Umbilical cord (tissue), 2 donors: ENCODE measurements around the gene MAP3K3. TPM values are rescaled to one million over a fixed set of nuclear protein-coding genes. Genes with fewer than 3 reads are reported as not detected.

ENCODE experiments used
- DNase-seq: peaks from one replicate; pipeline ENCODE4 v3.0.0-alpha.2; 2015; ENCODE audit warnings: low spot score
- total RNA-seq: library from RNA; depleted of rRNA; stranded (reverse); fragments of >200 nt; gene quantifications from one replicate; pipeline ENCODE4 v1.2.3, GENCODE V29; 2014; ENCODE audit warnings: low replicate concordance; ENCODE audit not compliant: insufficient read depth

MAP3K3 gene
- total RNA-seq, 1 donor from 2014 or later, result 33.7 TPM

DNA sequence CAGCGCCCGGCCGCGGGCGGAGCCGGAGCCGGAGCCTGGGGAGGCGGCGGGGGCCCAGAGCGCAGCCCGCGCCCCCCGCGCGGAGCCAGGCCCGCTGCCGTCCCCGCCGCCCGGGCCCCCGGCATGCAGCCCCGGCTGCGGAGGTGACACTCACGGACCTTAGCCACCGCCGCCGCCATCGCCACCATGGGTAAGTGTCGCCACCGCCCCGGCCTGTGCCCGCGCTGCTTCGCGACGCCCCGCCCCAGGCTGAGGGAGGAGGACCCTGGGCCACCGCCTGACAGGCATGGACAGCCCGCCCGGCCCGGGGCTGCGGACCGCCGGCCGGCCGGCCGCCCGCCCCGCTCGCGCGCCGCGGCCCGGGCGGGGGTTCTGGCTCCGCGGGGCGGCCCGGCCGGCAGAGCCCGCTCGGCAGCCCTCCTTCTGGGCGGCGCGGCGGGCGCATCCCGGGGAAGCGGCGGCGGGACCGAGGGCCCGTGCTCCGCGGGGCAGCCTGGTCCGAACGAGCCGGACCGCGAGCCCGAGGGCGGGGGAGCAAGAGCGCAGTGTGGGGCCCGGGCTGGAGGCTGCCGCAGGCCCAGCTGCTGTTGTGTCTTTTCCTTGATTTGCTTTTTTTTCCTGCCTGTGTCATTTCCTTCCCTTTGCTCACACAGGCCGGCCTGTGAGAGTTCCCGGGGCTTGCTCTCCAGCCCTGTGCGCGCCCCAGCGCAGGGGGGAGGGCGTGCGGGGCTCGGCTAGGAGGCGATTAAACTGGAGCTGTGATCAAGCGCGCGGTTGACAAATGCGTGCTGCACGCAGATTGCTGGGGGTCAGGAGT is 565 bp downstream of the MAP3K3 start:
- DNase-seq, result peak; percentile 65

DNA sequence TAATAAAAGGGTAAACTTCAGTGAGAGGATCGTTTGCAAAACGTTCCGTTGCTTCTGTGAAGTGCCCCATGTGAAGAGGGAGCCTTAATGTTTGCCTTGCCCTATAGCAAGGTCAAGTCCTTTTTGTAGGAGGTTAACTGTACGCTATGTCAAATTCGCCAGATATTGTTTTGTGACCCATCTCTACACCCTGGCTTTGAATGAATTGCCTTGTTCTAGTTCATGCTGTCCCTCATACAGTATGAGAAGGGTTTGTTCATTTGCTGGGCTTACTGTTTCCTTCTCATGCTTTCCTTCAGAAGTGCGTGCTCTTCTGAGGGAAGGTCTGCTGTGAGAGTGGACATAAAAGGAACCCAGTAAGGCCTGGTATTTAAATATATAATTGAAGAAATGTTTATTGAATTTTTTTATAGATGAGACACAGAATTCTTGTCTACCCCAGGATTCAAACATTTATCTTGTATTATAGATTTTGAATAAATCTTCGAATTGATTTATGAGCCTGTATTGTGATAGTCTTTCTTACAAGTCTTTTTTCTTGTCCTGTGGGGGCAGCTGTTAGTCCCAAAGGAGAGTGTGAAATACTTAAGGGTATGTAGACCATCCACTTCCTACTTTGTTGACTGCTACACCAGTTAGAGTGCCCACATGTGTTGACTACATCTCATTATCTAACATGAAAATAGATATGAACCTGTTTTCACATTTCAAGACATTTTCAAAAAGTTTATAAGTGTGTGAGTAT is 1.7 kb downstream of the MAP3K3 start:
- no peak for DNase-seq

DNA sequence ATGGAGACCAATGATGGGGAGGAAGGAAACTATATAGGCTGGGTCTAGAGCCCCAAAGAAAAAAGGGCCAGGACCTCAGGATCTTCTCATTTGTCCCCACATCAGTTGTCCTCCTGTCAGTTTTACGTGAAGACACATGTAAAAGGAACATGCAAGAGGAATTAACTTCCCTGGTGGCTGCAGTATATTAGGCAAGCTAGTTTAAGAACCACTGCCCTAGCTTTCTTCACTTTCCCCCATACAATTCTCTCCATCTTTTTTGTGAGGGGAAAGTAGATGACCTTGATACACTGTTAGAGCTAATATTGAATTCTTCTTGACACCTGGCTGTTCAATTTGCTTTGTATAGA is 2.3 kb downstream of the MAP3K3 start:
- DNase-seq, result no peak

DNA sequence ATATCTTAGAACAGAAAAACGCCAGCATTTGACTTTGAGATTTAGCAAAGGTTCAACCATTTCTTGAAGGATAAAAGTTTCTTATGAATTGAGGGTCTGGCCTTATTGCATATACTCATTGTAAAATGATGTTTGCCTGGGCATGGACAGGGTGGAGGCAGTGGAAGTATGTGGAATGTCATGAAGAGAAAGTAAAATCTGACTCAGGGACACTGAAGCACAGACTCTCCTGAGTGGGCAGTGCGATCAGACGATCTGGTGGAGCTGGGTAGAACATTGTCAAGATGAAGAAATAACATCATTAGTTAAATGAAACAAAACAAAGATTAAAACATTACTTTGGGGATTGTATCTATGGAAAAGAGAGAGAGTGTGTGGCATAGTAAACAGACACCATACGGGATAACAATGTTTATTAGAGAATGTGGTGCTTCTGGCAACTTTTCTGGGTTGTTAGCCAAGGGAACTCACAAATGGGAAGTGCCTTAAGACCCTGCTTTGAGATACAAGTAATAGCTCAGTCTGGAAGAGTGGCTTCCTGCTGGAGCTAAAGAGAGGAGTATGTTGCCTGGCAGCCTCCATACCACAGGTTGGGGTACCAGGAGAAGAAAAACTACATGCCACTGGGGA is 4.4 kb downstream of the MAP3K3 start:
- DNase-seq, result no peak

DNA sequence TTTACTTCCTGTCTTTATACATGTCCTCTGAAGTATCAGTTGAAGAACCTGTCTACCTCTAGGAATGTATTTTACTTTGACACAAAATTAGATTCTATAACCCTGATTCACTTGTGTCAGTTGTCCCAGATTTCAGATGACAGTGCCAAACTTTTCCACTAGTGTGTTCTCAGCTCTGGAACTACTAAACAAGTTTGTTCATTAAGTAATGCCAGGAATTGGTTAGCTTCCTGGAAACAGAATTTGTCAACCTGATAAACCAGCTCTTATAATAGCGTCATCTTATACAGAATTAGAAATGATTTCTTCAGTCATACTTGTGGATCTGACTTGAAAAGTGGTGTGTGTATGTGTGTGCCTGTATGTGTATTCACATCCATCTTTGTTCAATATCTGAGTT is 7.4 kb downstream of the MAP3K3 start:
- no peak for DNase-seq

DNA sequence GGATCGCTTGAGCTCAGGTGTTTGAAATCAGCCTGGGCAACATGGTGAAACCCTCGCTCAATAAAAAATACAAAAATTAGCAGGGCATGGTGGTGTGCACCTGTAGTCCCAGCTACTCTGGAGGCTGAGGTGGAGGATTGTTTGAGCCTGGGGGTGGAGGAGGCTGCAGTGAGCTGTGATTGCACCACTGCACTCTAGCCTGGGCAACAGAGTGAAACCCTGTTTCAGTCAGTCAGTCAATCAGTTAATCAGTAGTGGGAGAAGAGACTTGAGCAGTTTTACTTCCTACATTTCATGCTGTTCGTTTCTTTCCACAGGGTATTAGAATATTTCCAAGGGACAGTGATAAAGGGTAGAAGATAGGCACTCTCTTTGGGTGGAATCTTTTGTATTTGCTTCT is 8.8 kb downstream of the MAP3K3 start:
- no peak for DNase-seq

DNA sequence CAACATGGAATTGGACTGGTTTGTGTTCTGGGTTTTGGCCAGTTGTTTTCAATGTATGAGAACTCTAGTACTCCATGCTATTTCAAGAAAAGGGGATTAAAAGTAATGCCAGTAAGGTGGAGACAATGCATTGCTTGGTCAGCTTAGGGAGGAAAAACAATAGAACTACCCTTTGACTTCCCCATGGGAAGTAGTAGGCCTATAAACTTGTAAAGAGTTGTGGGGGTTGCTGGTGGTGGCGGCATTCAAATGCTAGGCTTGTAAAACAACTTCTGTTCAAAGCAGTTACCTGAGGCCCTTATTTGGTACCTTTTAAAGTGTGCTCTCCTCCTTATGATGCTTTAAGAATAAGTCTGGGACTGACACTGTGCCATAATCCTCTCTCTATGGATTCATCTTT is 9.4 kb downstream of the MAP3K3 start:
- no peak for DNase-seq

DNA sequence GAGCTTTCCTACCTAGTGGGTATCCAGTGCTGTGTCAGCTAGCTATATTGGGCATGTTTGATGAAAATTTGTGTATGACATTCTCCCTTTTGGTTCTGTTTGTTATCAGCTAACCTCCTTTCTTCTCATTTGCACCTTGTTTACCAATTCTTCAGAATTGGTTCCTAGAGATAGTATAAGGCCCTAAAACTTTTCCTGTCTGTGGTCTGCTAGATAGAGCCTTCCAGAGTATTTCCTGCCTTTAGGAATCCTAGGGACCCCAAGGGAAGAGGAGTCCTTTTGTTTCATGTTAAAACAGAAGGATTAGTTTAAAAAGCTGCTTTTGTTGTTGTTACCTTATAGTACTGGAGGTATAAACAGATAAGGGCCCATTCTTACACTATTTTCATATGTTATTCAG is 11.5 kb downstream of the MAP3K3 start:
- no peak for DNase-seq

DNA sequence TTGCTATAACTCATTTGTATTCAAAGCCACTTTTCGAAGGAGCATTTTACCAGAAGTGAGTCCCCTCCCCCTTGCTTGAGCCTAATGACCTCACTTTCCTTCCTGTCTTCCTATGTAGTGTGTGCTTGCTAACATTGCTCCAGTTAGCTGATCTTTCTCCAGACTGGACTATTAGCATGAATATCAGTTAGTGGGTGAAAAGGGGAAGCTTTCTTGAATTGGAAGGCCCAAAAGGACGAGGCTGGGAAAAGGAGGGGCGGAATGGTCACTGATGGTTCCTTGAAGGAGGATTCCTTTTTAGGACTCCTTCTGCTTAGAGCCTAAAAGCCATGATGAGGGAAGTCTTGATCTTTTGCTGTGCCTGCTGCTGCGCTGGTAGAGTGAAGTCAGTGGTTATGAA is 11.9 kb downstream of the MAP3K3 start:
- no peak for DNase-seq

DNA sequence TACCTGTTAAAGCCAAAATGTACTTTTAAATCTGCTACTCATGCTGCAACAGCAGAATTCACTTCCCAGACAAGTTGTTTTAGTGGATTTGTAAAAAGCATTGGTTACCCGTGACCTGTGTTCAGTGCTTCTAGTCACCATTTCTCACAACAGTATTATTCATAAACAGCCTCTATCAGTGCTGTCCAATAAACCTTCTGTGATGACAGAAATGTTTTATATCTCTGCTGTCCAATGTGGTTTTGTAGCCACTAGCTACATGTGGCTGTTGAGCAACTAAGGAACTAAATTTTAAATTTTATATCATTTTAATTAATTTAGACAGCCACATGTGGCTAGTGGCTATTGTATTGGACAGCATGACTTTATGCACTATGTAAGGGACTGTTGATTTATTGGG is 12.6 kb downstream of the MAP3K3 start:
- no peak for DNase-seq

DNA sequence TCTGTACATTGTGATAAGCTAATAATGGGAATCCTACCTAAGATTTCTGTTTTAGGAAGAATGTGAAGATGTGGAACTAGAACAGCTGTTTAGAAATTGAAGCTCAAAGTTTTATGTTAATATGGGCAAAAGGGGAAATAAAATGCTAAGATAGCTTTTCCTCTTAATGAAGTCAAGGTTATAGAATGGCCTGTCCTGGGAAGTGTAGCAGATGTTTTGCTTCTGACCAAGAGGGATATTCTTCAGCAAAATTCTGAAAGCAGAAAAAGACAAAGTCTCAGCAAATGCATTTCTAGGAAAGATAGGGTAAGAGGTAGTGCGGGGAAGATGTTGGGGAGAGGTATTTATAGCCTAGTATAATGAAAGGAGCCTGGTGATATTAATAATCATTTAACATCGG is 13.1 kb downstream of the MAP3K3 start:
- no peak for DNase-seq

DNA sequence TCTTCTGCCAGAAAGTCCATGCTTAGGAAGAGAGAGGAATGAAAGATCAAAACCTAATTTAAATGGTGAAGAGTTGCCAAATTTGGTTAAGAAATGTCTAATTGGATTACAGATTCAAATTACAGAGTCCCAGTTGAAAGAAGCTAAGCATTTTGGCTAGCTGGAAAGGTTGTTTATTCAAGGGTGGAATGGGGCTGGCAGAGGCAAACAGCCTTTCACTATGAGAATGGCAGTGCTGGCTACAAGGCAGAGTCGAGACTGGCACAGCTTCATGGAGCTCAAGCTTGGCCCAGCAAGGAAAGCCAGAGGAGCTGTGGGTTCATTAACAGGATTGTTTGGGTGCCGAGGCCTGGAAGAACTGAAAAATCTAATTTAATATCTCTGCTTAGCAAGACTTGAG is 13.6 kb downstream of the MAP3K3 start:
- no peak for DNase-seq

DNA sequence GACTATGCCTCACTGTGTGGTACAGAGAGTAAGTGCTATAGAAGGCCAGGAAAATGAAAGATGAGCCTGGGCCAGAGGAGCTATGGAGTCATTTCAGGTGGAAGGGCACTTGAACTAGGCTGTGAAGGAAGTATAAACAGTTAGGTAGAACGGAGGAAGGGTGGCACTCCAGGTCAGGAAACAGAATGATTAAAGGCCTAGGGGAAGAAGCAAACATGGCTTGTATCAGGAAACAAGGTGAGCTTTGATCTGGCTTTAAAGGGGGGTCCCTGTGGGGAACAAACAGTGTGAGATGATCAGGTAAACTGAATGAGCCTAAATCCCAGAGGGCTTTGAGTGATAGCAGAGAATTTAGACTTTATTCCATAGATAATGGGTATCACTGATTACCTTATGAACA is 16.9 kb downstream of the MAP3K3 start:
- no peak for DNase-seq

DNA sequence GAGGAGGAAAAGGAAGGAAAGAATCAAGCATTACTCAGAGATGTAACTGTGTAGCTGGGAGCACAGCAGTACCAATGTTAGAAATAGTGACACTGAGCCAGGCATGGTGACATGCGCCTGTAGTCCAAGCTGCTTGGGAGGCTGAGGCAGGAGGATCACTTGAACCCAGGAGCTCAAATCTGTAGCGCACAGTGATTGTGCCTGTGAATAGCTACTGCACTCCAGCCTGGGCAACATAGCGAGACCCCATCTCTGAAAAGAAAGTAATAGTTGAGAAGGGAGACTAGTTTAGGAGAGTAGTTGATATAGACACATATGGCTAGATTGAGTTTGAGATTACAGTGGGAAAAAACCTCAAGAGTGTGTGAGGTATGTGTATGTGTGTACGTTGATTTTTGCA is 17.8 kb downstream of the MAP3K3 start:
- DNase-seq, result no peak

DNA sequence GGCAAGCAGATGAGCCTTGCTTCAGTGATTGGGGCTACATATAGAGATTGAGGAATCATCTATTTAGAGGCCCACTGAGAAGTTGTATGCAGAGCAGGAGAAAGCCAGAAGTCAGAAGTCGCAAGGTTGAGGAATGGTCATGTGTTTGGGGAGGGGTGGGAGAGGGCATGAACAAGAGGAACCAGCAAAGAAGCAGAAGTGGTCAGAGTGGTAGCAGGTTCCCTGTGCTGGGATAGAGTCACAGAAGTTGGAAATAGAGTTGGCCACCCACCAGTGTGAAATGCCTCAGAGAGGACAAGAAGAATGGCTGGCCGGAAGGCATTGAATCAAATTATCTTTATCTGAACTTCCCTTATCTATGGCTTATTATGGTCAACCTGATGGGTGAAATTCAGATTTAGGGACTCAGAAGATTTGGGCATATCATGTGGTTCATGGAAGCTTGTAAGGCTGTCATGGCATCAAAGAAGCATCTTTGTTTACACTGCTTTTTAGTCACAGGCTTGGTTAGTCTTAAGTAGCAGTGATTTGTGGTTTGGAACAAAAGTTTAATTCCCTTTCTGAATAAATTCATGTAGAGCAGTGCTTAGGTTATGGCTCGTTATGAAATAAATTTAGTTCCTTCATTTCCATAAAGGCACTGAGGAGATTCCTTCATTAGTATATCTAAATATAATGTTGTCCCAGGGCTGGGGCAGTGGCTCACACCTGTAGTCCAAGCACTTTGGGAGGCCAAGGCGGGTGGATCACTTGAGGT is 19.7 kb downstream of the MAP3K3 start:
- DNase-seq, result peak; percentile 50

DNA sequence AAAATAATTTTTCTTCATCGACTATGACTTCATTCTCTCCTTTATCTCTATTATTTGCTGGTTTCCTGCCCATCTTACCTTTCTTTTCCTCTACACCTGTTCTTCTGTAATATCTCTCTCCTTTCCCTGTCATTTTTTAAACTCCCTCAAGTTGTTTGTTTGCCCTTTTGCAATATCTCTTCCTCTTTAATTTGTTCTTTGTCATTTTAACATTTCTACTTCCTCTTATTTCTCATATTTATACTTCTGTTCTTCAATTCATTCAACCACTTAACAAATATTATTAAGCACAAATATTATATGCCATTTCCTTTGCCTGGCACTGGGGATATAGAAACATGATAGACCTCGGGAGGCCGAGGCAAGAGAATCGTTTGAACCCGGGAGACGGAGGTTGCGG is 22.6 kb downstream of the MAP3K3 start:
- DNase-seq, result no peak

DNA sequence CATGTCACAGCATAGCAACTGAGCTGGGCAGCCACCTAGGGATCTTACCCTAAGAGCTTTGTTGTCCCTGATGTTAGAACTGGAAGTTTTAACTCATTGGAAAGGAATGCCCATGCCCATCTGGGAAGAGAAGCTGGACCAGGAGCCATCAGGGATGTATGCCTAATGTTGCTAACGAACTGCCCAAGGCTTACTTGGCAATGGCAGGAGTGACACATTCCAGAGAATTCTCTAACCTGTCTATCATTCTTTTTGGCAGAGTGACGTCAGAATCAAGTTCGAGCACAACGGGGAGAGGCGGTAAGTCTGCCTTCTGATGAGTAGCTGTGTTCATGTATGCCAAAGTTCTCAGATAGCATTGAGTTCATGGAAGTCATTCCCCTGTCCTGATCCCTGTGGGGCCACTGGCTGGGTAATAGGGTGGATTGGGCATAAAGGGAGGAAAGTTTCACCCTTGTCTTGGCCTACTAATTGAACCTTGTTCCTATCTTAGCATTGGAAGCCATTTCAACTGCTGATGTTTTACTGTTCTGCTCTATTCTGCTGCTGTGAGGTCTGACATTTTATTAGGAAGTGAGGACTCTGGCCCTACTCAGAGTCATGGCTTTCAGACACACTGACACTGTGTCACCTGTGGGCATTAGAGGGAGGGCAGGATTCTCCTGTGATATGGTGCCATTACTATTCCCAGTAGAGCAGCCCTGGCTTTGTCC is 23.7 kb downstream of the MAP3K3 start:
- DNase-seq, result no peak

DNA sequence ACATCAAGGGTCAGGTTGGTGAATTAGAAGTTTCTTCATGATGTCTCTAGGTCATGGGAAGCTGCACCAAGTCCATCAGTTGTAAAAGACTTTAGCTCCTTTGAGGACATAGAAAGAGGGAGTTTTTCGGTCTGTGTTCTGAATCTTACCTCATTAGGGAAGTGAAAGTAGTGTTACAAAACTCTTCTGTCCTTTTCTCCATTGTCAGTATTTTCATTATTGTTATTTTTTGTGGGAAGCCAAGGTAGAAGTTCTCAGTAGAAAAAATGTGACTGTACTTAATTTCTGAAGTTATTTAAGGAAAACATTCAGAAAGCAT is 24.2 kb downstream of the MAP3K3 start:
- no peak for DNase-seq

DNA sequence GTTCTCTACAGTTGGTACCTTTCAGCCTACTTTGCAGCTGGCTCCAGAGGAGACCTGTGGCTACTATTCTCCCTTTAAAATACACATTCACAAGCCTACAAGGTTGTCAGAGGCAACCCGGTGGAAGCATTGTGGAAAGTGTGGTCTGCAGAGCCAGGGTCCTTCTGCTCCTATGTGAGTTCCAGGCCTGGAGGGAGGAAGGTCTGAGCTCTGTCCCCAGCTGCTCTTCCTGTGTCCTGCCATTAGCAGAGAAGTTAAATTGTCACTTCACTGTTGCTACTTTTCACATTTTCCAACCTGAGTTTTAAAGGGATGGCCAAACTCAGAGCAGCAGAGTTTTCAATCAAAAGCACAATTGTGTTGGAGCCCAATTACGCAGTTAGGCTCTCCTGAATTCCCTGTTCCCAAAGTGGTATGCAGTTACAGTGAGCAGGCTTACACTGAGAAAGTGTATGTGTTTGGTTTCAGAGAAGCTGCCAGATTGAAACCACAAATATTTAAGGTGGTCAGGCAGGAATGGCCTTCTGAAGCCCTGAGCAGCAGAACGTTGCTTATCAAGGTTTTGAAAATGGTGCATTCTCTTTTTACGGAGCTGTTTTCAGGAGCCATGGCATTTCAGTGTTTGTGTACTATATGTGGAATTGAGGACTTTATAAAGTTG is 25.0 kb downstream of the MAP3K3 start:
- DNase-seq, result no peak

DNA sequence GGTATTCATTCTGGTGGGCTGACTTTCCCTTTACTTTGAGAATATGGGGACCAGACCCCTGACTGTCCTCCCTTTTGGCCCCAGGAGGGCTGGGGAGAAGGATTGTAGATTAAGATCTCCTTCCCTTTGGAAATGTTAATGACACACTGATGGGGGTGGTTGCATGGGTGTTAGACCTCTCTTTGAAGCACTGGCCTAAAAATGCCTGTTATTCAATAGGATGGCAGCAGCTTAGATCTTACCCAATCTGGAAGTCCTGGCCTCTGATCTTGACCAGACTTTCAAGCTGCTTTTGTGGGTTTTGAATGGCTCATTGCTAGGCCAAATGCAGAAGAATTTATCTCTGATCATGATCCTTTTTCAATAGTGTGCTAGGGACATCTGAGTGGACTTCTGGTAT is 25.7 kb downstream of the MAP3K3 start:
- DNase-seq, result no peak

DNA sequence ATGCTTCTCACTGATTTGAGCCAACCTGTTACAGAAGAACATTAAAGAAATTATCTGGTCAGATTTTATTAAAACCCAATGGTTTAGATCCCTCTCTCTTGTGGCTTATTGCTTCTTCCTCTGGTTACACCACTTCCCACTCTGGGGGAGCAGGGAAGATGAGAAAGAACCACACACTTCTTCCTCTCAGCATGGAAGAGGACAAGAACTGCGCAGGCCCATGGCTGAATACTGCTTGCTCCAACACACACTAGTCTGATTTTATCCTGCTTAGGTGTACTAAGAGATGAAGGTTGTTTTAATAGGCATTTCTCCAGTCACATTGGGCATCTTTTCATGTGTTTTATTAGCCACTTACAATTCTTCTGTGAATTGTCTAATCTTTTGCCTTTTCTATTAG is 27.6 kb downstream of the MAP3K3 start:
- DNase-seq, result no peak
